Mesendoderm (in vitro differentiated cells): ENCODE data around the gene MAN2A1.

Experiments used
- DNase-seq: peaks from one replicate; pipeline ENCODE4 v3.0.0; 2013
- H2AK5ac ChIP-seq: 2 replicates; pipeline ENCODE4 v1.6.1; 2013; ENCODE audit warnings: low read length, inconsistent platforms
- H2BK120ac ChIP-seq: 2 replicates; pipeline ENCODE4 v1.6.1; 2013; ENCODE audit warnings: low read depth, mild to moderate bottlenecking, low read length, moderate library complexity, mixed read lengths
- H2BK15ac ChIP-seq: replicated peaks from 2 replicates; pipeline ENCODE4 v1.6.1; 2013; ENCODE audit warnings: low read depth, mild to moderate bottlenecking, moderate library complexity
- H2BK5ac ChIP-seq: 2 replicates; pipeline ENCODE4 v1.6.1; 2013; ENCODE audit warnings: low read length, inconsistent platforms
- H3K18ac ChIP-seq: 2 replicates; pipeline ENCODE4 v1.6.1; 2013; ENCODE audit warnings: mild to moderate bottlenecking, low read length, mixed read lengths
- H3K23ac ChIP-seq: one replicate; pipeline ENCODE4 v1.6.1; 2013; ENCODE audit warnings: low read length
- H3K27ac ChIP-seq: 2 replicates; pipeline ENCODE4 v1.5.1; 2013; ENCODE audit warnings: low read depth, mild to moderate bottlenecking, inconsistent platforms, low read length, moderate library complexity
- H3K27me3 ChIP-seq: 2 replicates; pipeline ENCODE4 v1.6.1; 2013; ENCODE audit warnings: low read length, control low read depth, mild to moderate bottlenecking, inconsistent platforms; ENCODE audit not compliant: insufficient read depth, poor library complexity
- H3K36me3 ChIP-seq: 2 replicates; pipeline ENCODE4 v1.6.1; 2013; ENCODE audit warnings: low read length, inconsistent platforms; ENCODE audit not compliant: control insufficient read depth, insufficient read depth
- H3K4ac ChIP-seq: one replicate; pipeline ENCODE4 v1.6.1; 2013; ENCODE audit warnings: low read depth, mild to moderate bottlenecking, low read length, moderate library complexity
- H3K4me1 ChIP-seq: 2 replicates; pipeline ENCODE4 v1.6.1; 2013; ENCODE audit warnings: low read depth, low read length, inconsistent platforms; ENCODE audit not compliant: control insufficient read depth
- H3K4me2 ChIP-seq: 2 replicates; pipeline ENCODE4 v1.6.1; 2013; ENCODE audit warnings: low read length
- H3K4me3 ChIP-seq: 2 replicates; pipeline ENCODE4 v1.5.1; 2013; ENCODE audit warnings: mild to moderate bottlenecking, low read length
- H3K56ac ChIP-seq: one replicate; pipeline ENCODE4 v1.6.1; 2013; ENCODE audit warnings: low read length
- H3K79me1 ChIP-seq: 2 replicates; pipeline ENCODE4 v1.6.1; 2013; ENCODE audit warnings: low read length, inconsistent platforms
- H3K79me2 ChIP-seq: 2 replicates; pipeline ENCODE4 v1.6.1; 2013; ENCODE audit warnings: mild to moderate bottlenecking, low read length; ENCODE audit not compliant: control insufficient read depth, insufficient read depth
- H3K9ac ChIP-seq: 2 replicates; pipeline ENCODE4 v1.6.1; 2013; ENCODE audit warnings: low read length, inconsistent platforms
- H4K5ac ChIP-seq: one replicate; pipeline ENCODE4 v1.6.1; 2013; ENCODE audit warnings: low read length
- H4K8ac ChIP-seq: one replicate; pipeline ENCODE4 v1.6.1; 2013; ENCODE audit warnings: low read depth, mild to moderate bottlenecking, control low read depth, low read length, moderate library complexity
- WGBS: extraction: QIAGEN DNeasy Blood & Tissue Kit; methylation state at CpG from one replicate; pipeline ENCODE4 v1.1.7; 2013; ENCODE audit warnings: low lambda C conversion rate, missing lambda C conversion rate; ENCODE audit not compliant: insufficient coverage; ENCODE audit errors: extremely low coverage; 5-methylcytosine and 5-hydroxymethylcytosine counted together

MAN2A1 gene

GRCh38 chr5:109907189-109907588 lies 217.5 kb downstream of the MAN2A1 start:
- Histone ChIP-seq H4K8ac (no peak overlapping the region), H3K18ac (no peak overlapping the region), H3K23ac (no peak overlapping the region), H3K79me2 (no peaks in the 10 kb centered on the region), H3K79me1 (no peaks in the 10 kb centered on the region), H3K4me3 (no peak overlapping the region), H2BK120ac (no peak overlapping the region), H3K27me3 (no peaks in the 10 kb centered on the region), H3K36me3 (no peaks in the 10 kb centered on the region), H2AK5ac (no peak overlapping the region), H3K4me1 (no peaks in the 10 kb centered on the region), H2BK5ac (no peak overlapping the region), H3K9ac (no peak overlapping the region), H3K4me2 (no peak overlapping the region), H3K4ac (no peak overlapping the region), H3K27ac (no peak overlapping the region), H4K5ac (no peak overlapping the region), H2BK15ac (no peak overlapping the region), H3K56ac (no peak overlapping the region)
- peak; percentile 18 for DNase-seq
- no CpG with 5 or more reads among the region's 3 CpGs for WGBS

- no peak overlapping the region for H2BK5ac ChIP-seq
- no peaks in the 10 kb centered on the region for H3K79me2 ChIP-seq
- no CpG with 5 or more reads among the region's 2 CpGs for WGBS
- H3K23ac ChIP-seq = no peak overlapping the region
- no peak overlapping the region for H3K9ac ChIP-seq
- H2BK120ac ChIP-seq = no peak overlapping the region
- no peak overlapping the region for H3K4me2 ChIP-seq
- no peak overlapping the region for H2AK5ac ChIP-seq
- peak; percentile 5 for DNase-seq
- H3K4me3 ChIP-seq = no peak overlapping the region
- H3K27me3 ChIP-seq = no peaks in the 10 kb centered on the region
- H4K5ac ChIP-seq = no peak overlapping the region
- H3K4me1 ChIP-seq = no peaks in the 10 kb centered on the region
- no peak overlapping the region for H2BK15ac ChIP-seq
- no peak overlapping the region for H3K27ac ChIP-seq
- H3K4ac ChIP-seq = no peak overlapping the region
- no peak overlapping the region for H4K8ac ChIP-seq
- H3K18ac ChIP-seq = no peak overlapping the region
- no peaks in the 10 kb centered on the region for H3K79me1 ChIP-seq
- no peaks in the 10 kb centered on the region for H3K36me3 ChIP-seq
- H3K56ac ChIP-seq = no peak overlapping the region
Observed at GRCh38 chr5:109907731-109908130, 218.0 kb downstream of the MAN2A1 start.

GRCh38 chr5:109908366-109908765 lies 218.6 kb downstream of the MAN2A1 start:
- H3K4me3 ChIP-seq = no peak overlapping the region
- no peak overlapping the region for H3K9ac ChIP-seq
- H3K79me2 ChIP-seq = no peaks in the 10 kb centered on the region
- no peak overlapping the region for H2BK5ac ChIP-seq
- no peak overlapping the region for H3K18ac ChIP-seq
- H2AK5ac ChIP-seq = no peak overlapping the region
- H4K5ac ChIP-seq = no peak overlapping the region
- H3K4me2 ChIP-seq = no peak overlapping the region
- no peaks in the 10 kb centered on the region for H3K4me1 ChIP-seq
- H2BK15ac ChIP-seq = no peak overlapping the region
- no peak overlapping the region for H3K4ac ChIP-seq
- no peaks in the 10 kb centered on the region for H3K79me1 ChIP-seq
- no peak overlapping the region for H2BK120ac ChIP-seq
- WGBS = no CpG with 5 or more reads among the region's 3 CpGs
- H3K23ac ChIP-seq = no peak overlapping the region
- H3K36me3 ChIP-seq = no peaks in the 10 kb centered on the region
- peak; percentile 31 for DNase-seq
- no peaks in the 10 kb centered on the region for H3K27me3 ChIP-seq
- H3K27ac ChIP-seq = no peak overlapping the region
- H4K8ac ChIP-seq = no peak overlapping the region
- H3K56ac ChIP-seq = no peak overlapping the region

GRCh38 chr5:109910874-109911273 lies 221.1 kb downstream of the MAN2A1 start:
- Histone ChIP-seq H2BK15ac (no peak overlapping the region), H3K79me1 (no peaks in the 10 kb centered on the region), H3K4me2 (no peak overlapping the region), H3K4ac (no peak overlapping the region), H2BK120ac (no peak overlapping the region), H3K27me3 (peaks cover 2% of the 10 kb centered on the region), H4K5ac (no peak overlapping the region), H3K4me3 (no peak overlapping the region), H3K4me1 (no peaks in the 10 kb centered on the region), H3K9ac (no peak overlapping the region), H2AK5ac (no peak overlapping the region), H4K8ac (no peak overlapping the region), H3K23ac (no peak overlapping the region), H3K36me3 (no peaks in the 10 kb centered on the region), H3K56ac (no peak overlapping the region), H3K79me2 (no peaks in the 10 kb centered on the region), H3K18ac (no peak overlapping the region), H2BK5ac (no peak overlapping the region), H3K27ac (no peak overlapping the region)
- WGBS = no CpG with 5 or more reads among the region's 5 CpGs
- no peak for DNase-seq

GRCh38 chr5:109911731-109912130 lies 222.0 kb downstream of the MAN2A1 start:
- Histone ChIP-seq H3K4me2 (no peak overlapping the region), H2BK15ac (no peak overlapping the region), H3K4me3 (no peak overlapping the region), H3K9ac (no peak overlapping the region), H3K18ac (no peak overlapping the region), H2AK5ac (no peak overlapping the region), H3K36me3 (no peaks in the 10 kb centered on the region), H3K27me3 (peaks cover 2% of the 10 kb centered on the region), H2BK120ac (no peak overlapping the region), H3K79me1 (no peaks in the 10 kb centered on the region), H3K23ac (no peak overlapping the region), H3K27ac (no peak overlapping the region), H3K4me1 (no peaks in the 10 kb centered on the region), H3K56ac (no peak overlapping the region), H3K4ac (no peak overlapping the region), H3K79me2 (no peaks in the 10 kb centered on the region), H4K8ac (no peak overlapping the region), H2BK5ac (no peak overlapping the region), H4K5ac (no peak overlapping the region)
- no peak for DNase-seq
- no CpG with 5 or more reads among the region's 3 CpGs for WGBS

GRCh38 chr5:109914906-109915305 lies 225.2 kb downstream of the MAN2A1 start:
- Histone ChIP-seq H3K4me3 (no peak overlapping the region), H3K27me3 (peaks cover 2% of the 10 kb centered on the region), H2BK5ac (no peak overlapping the region), H3K9ac (no peak overlapping the region), H2AK5ac (no peak overlapping the region), H3K4ac (no peak overlapping the region), H3K36me3 (no peaks in the 10 kb centered on the region), H3K79me1 (no peaks in the 10 kb centered on the region), H3K18ac (no peak overlapping the region), H3K23ac (no peak overlapping the region), H2BK15ac (no peak overlapping the region), H3K4me2 (no peak overlapping the region), H4K8ac (no peak overlapping the region), H3K79me2 (no peaks in the 10 kb centered on the region), H3K56ac (no peak overlapping the region), H2BK120ac (no peak overlapping the region), H3K27ac (no peak overlapping the region), H4K5ac (no peak overlapping the region), H3K4me1 (no peaks in the 10 kb centered on the region)
- DNase-seq = no peak
- no CpG with 5 or more reads among the region's 2 CpGs for WGBS
